ENCODE measurements around the gene TMEM119. TPM values are rescaled to one million over a fixed set of nuclear protein-coding genes. Genes with fewer than 3 reads are reported as not detected.
A peak's percentile ranks its signal among the peaks of the same experiment; 100 is the strongest.

TMEM119 gene
- total RNA-seq, 5 donors from 2014 or later (not counting 1 experiment from before 2014, with no cell fraction given), result 0.13 to 3.9 (median 0.98) TPM

- Mint-ChIP-seq H3K27me3 (no peaks in the 10 kb centered on the region), H3K4me3 (no peak overlapping the region), H3K27ac (no peak overlapping the region), H3K9me3 (peaks cover 0 to 10% (median 0%) of the 10 kb centered on the region in 3 donors), H3K4me1 (peaks cover 0 to 8% (median 3%) of the 10 kb centered on the region in 3 donors), H3K36me3 (no peaks in the 10 kb centered on the region)
- Histone ChIP-seq H3K4me3 (ENCODE audit: control insufficient read depth in 1 of 2, extremely low read depth in 1 of 2, low read length in 1 of 2) (no peak overlapping the region), H3K9me3 (no peaks in the 10 kb centered on the region), H3K27me3 (replicated peaks in 1 of 2; ENCODE audit: control insufficient read depth in 2 of 2, extremely low read depth in 1 of 2, insufficient read depth in 2 of 2, low read length in 1 of 2) (peaks cover 0 to 6% of the 10 kb centered on the region in 2 experiments), H3K36me3 (ENCODE audit: control insufficient read depth in 2 of 2, extremely low read depth in 1 of 2, insufficient read depth in 1 of 2, low read length in 1 of 2) (no peaks in the 10 kb centered on the region), H3K4me1 (ENCODE audit: control insufficient read depth in 1 of 2, extremely low read depth in 1 of 2, insufficient read depth in 2 of 2, low read length in 2 of 2) (no peaks in the 10 kb centered on the region), H3K27ac (ENCODE audit: low read length) (no peak overlapping the region)
- CTCF ChIA-PET, result no interaction called here
- 94% methylated on average over 6 of the region's 10 CpGs for WGBS (ENCODE audit: insufficient coverage)
- no peak for ATAC-seq (replicated peaks in 1 of 4)
- DNase-seq, result no peak
- POLR2A ChIA-PET, result no interaction called here
Observed at GRCh38 chr12:108582978-108583770, 14.7 kb downstream of the TMEM119 start.

- H3K9me3 ChIP-seq, result no peaks in the 10 kb centered on the region
- no peaks in the 10 kb centered on the region for H3K36me3 ChIP-seq (ENCODE audit: control insufficient read depth in 2 of 2, extremely low read depth in 1 of 2, insufficient read depth in 1 of 2, low read length in 1 of 2)
- Mint-ChIP-seq H3K4me1 (peaks cover 1 to 8% (median 5%) of the 10 kb centered on the region in 3 donors), H3K36me3 (no peaks in the 10 kb centered on the region), H3K27me3 (no peaks in the 10 kb centered on the region), H3K27ac (no peak overlapping the region), H3K9me3 (peaks cover 0 to 10% (median 0%) of the 10 kb centered on the region in 3 donors), H3K4me3 (no peak overlapping the region)
- H3K4me3 ChIP-seq (ENCODE audit: control insufficient read depth in 1 of 2, extremely low read depth in 1 of 2, low read length in 1 of 2), result no peak overlapping the region
- ChIA-PET POLR2A (no interaction called here), CTCF (no interaction called here)
- H3K27ac ChIP-seq (ENCODE audit: low read length), result no peak overlapping the region
- H3K4me1 ChIP-seq (ENCODE audit: control insufficient read depth in 1 of 2, extremely low read depth in 1 of 2, insufficient read depth in 2 of 2, low read length in 2 of 2), result no peaks in the 10 kb centered on the region
- ATAC-seq (replicated peaks in 1 of 4) (no peak), DNase-seq (no peak)
- peaks cover 0 to under 1% of the 10 kb centered on the region in 2 experiments for H3K27me3 ChIP-seq (replicated peaks in 1 of 2; ENCODE audit: control insufficient read depth in 2 of 2, extremely low read depth in 1 of 2, insufficient read depth in 2 of 2, low read length in 1 of 2)
- 90% methylated on average over 7 of the region's 9 CpGs for WGBS (ENCODE audit: insufficient coverage)
Observed at GRCh38 chr12:108582509-108582908, 15.4 kb downstream of the TMEM119 start.

GRCh38 chr12:108581311-108582227 is 16.3 kb downstream of the TMEM119 start:
- Histone ChIP-seq H3K36me3 (ENCODE audit: control insufficient read depth in 2 of 2, extremely low read depth in 1 of 2, insufficient read depth in 1 of 2, low read length in 1 of 2) (no peaks in the 10 kb centered on the region), H3K9me3 (no peaks in the 10 kb centered on the region), H3K4me1 (ENCODE audit: control insufficient read depth in 1 of 2, extremely low read depth in 1 of 2, insufficient read depth in 2 of 2, low read length in 2 of 2) (no peaks in the 10 kb centered on the region), H3K27me3 (replicated peaks in 1 of 2; ENCODE audit: control insufficient read depth in 2 of 2, extremely low read depth in 1 of 2, insufficient read depth in 2 of 2, low read length in 1 of 2) (no peaks in the 10 kb centered on the region), H3K4me3 (ENCODE audit: control insufficient read depth in 1 of 2, extremely low read depth in 1 of 2, low read length in 1 of 2) (no peak overlapping the region), H3K27ac (ENCODE audit: low read length) (no peak overlapping the region)
- peaks cover 0 to 10% (median 0%) of the 10 kb centered on the region in 3 donors for H3K9me3 Mint-ChIP-seq
- ATAC-seq (replicated peaks in 1 of 4) (no peak), DNase-seq (no peak)
- no peak overlapping the region for H3K4me3 Mint-ChIP-seq
- no peaks in the 10 kb centered on the region for H3K36me3 Mint-ChIP-seq
- WGBS (ENCODE audit: insufficient coverage), result 89% methylated on average over 31 of the region's 33 CpGs
- peaks cover 6 to 14% (median 12%) of the 10 kb centered on the region in 3 donors for H3K4me1 Mint-ChIP-seq
- CTCF ChIA-PET, result no interaction called here
- H3K27ac Mint-ChIP-seq, result no peak overlapping the region
- POLR2A ChIA-PET, result no interaction called here
- no peaks in the 10 kb centered on the region for H3K27me3 Mint-ChIP-seq

GRCh38 chr12:108580531-108580930 is 17.4 kb downstream of the TMEM119 start:
- peaks cover 0 to 10% (median 0%) of the 10 kb centered on the region in 3 donors for H3K9me3 Mint-ChIP-seq

GRCh38 chr12:108578813-108579212 is 19.1 kb downstream of the TMEM119 start:
- DNase-seq (no peak), ATAC-seq (replicated peaks in 1 of 4) (no peak)
- H3K36me3 ChIP-seq (ENCODE audit: control insufficient read depth in 2 of 2, extremely low read depth in 1 of 2, insufficient read depth in 1 of 2, low read length in 1 of 2), result no peaks in the 10 kb centered on the region
- no peak overlapping the region for H3K27ac ChIP-seq (ENCODE audit: low read length)
- H3K4me1 ChIP-seq (ENCODE audit: control insufficient read depth in 1 of 2, extremely low read depth in 1 of 2, insufficient read depth in 2 of 2, low read length in 2 of 2), result peaks cover 2 to 10% of the 10 kb centered on the region in 2 experiments
- no peaks in the 10 kb centered on the region for H3K27me3 ChIP-seq (replicated peaks in 1 of 2; ENCODE audit: control insufficient read depth in 2 of 2, extremely low read depth in 1 of 2, insufficient read depth in 2 of 2, low read length in 1 of 2)
- ChIA-PET POLR2A (no interaction called here), CTCF (no interaction called here)
- H3K4me1 Mint-ChIP-seq, result peaks cover 29 to 41% (median 36%) of the 10 kb centered on the region in 3 donors
- H3K4me3 ChIP-seq (ENCODE audit: control insufficient read depth in 1 of 2, extremely low read depth in 1 of 2, low read length in 1 of 2), result no peak overlapping the region
- 69% methylated on average over 2 of the region's 3 CpGs for WGBS (ENCODE audit: insufficient coverage)
- H3K9me3 ChIP-seq, result no peaks in the 10 kb centered on the region
- peaks cover 0 to 10% (median 0%) of the 10 kb centered on the region in 3 donors for H3K9me3 Mint-ChIP-seq
- H3K4me3 Mint-ChIP-seq, result no peak overlapping the region
- no peaks in the 10 kb centered on the region for H3K36me3 Mint-ChIP-seq
- H3K27me3 Mint-ChIP-seq, result no peaks in the 10 kb centered on the region
- peak overlapping the region in 1 of 2 donors; percentile 29 for H3K27ac Mint-ChIP-seq

More at GRCh38 chr12:108580531-108580930, 17.4 kb downstream of the TMEM119 start:
- WGBS (ENCODE audit: insufficient coverage), result 89% methylated on average over 2 of the region's 3 CpGs
- Mint-ChIP-seq H3K4me3 (no peak overlapping the region), H3K27ac (no peak overlapping the region), H3K36me3 (no peaks in the 10 kb centered on the region), H3K27me3 (no peaks in the 10 kb centered on the region), H3K4me1 (peaks cover 14 to 24% (median 22%) of the 10 kb centered on the region in 3 donors)
- peaks cover 0 to under 1% of the 10 kb centered on the region in 2 experiments for H3K4me1 ChIP-seq (ENCODE audit: control insufficient read depth in 1 of 2, extremely low read depth in 1 of 2, insufficient read depth in 2 of 2, low read length in 2 of 2)
- ATAC-seq (replicated peaks in 1 of 4) (no peak), DNase-seq (no peak)
- ChIA-PET POLR2A (no interaction called here), CTCF (no interaction called here)
- no peaks in the 10 kb centered on the region for H3K36me3 ChIP-seq (ENCODE audit: control insufficient read depth in 2 of 2, extremely low read depth in 1 of 2, insufficient read depth in 1 of 2, low read length in 1 of 2)
- H3K4me3 ChIP-seq (ENCODE audit: control insufficient read depth in 1 of 2, extremely low read depth in 1 of 2, low read length in 1 of 2), result no peak overlapping the region
- H3K27me3 ChIP-seq (replicated peaks in 1 of 2; ENCODE audit: control insufficient read depth in 2 of 2, extremely low read depth in 1 of 2, insufficient read depth in 2 of 2, low read length in 1 of 2), result no peaks in the 10 kb centered on the region
- no peaks in the 10 kb centered on the region for H3K9me3 ChIP-seq
- H3K27ac ChIP-seq (ENCODE audit: low read length), result no peak overlapping the region

GRCh38 chr12:108578264-108578663 is 19.6 kb downstream of the TMEM119 start:
- peaks cover 32 to 44% (median 40%) of the 10 kb centered on the region in 3 donors for H3K4me1 Mint-ChIP-seq
- no peak overlapping the region for H3K4me3 ChIP-seq (ENCODE audit: control insufficient read depth in 1 of 2, extremely low read depth in 1 of 2, low read length in 1 of 2)
- no peak for DNase-seq
- no peaks in the 10 kb centered on the region for H3K27me3 Mint-ChIP-seq
- H3K4me1 ChIP-seq (ENCODE audit: control insufficient read depth in 1 of 2, extremely low read depth in 1 of 2, insufficient read depth in 2 of 2, low read length in 2 of 2), result peaks cover 2 to 12% of the 10 kb centered on the region in 2 experiments
- WGBS (ENCODE audit: insufficient coverage), result 100% methylated on average over 2 of the region's 2 CpGs
- no peaks in the 10 kb centered on the region for H3K36me3 ChIP-seq (ENCODE audit: control insufficient read depth in 2 of 2, extremely low read depth in 1 of 2, insufficient read depth in 1 of 2, low read length in 1 of 2)
- H3K9me3 Mint-ChIP-seq, result peaks cover 0 to 10% (median 0%) of the 10 kb centered on the region in 3 donors
- ChIA-PET POLR2A (no interaction called here), CTCF (interaction anchor here in 1 of 2 donors (1.3 kb wide), 1 partner anchor 12 kb away, joined by 4 read pairs; no protein-coding TSS in a partner anchor)
- no peak overlapping the region for H3K27ac ChIP-seq (ENCODE audit: low read length)
- no peaks in the 10 kb centered on the region for H3K27me3 ChIP-seq (replicated peaks in 1 of 2; ENCODE audit: control insufficient read depth in 2 of 2, extremely low read depth in 1 of 2, insufficient read depth in 2 of 2, low read length in 1 of 2)
- H3K27ac Mint-ChIP-seq, result no peak overlapping the region
- ATAC-seq (replicated peaks in 1 of 4), result no peak
- no peak overlapping the region for H3K4me3 Mint-ChIP-seq
- H3K9me3 ChIP-seq, result no peaks in the 10 kb centered on the region
- H3K36me3 Mint-ChIP-seq, result no peaks in the 10 kb centered on the region

All from T-cell (primary cell).